Measurements from ENCODE around the gene KRT78. TPM values are rescaled to one million over a fixed set of nuclear protein-coding genes. Genes with fewer than 3 reads are reported as not detected.

KRT78 gene
- total RNA-seq, 1 experiment from 2014 or later, result 0.15 TPM

DNA sequence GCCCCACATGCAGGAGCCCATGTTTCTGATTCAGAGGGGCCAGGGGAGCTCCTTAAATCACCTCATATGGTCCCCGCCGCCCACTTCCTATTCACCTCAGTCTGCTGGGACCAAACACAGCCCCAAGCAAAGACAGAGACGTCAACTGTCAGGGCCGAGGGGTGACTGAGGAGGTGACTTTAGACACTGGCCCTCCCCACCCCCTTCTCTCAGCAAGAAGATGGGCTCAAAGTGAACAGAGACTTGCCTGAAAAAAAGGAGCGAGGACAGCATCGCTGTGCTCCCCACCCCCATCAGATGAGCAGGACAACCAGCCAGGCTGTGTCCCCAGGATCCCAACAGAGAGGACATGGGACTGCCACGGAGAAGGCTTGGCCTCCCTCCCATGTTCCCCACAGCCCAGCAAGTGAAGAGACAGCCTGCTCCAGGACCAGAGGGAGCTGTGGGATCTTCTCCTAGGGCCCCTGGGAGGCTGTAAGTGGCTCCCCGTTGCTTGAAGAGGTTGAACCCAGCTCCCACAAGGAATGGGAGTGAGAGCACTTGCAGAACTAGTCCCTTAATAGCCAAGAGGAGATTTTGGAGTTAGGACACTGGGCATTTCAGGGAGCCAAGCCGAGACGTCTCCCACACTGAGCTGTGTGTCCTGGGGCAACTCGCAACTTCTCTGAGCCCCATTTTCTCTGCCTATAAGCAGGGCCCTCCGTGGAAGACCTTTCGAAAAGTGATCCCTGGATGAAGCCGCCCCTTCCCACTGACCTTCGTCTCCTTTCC lies 13.3 kb downstream of the KRT78 start:
- Histone ChIP-seq H3K4me2 (ENCODE audit: low read length) (peak overlapping the region; percentile 30), H3K4me3 (ENCODE audit: low read length) (no peak overlapping the region), H2AFZ (ENCODE audit: low read length) (no peak overlapping the region), H3K4me1 (ENCODE audit: insufficient read depth, low read length) (peaks cover 27% of the 10 kb centered on the region), H3K79me2 (ENCODE audit: low read length) (no peaks in the 10 kb centered on the region), H3K9me2 (replicated peaks; ENCODE audit: low read length) (no peaks in the 10 kb centered on the region), H3K36me3 (ENCODE audit: low read depth, low read length) (no peaks in the 10 kb centered on the region), H3F3A (ENCODE audit: low read length, unreplicated experiment) (no peaks in the 10 kb centered on the region), H3K9ac (ENCODE audit: low read length) (no peak overlapping the region; the same call in 1 of the 2 replicates), H3K27ac (ENCODE audit: low read length) (peak overlapping the region; percentile 41), H3K9me3 (ENCODE audit: low read length) (no peaks in the 10 kb centered on the region), H4K20me1 (ENCODE audit: low read length) (no peaks in the 10 kb centered on the region), H3K27me3 (ENCODE audit: low read length) (no peaks in the 10 kb centered on the region)
- POLR2A ChIA-PET (ENCODE audit: unreplicated experiment), result no interaction called here
- BruUV-seq (replicated peaks), result no TSS peak
- no peak for ATAC-seq
- no peak for TF ChIP-seq EZH2phosphoT487 (IDR thresholded peaks at IDR 0.05; ENCODE audit: borderline replicate concordance, low read length)
- no peak for TF ChIP-seq EZH2 (IDR thresholded peaks at IDR 0.05; ENCODE audit: low read length, unreplicated experiment)
- intact Hi-C loops (cut with micrococcal nuclease), result no loop called here
- DNase-seq, result no peak
- CTCF ChIA-PET, result interaction anchor here (0.5 kb wide), 1 partner anchor 88 kb away, joined by 3 read pairs; no protein-coding TSS in a partner anchor

DNA sequence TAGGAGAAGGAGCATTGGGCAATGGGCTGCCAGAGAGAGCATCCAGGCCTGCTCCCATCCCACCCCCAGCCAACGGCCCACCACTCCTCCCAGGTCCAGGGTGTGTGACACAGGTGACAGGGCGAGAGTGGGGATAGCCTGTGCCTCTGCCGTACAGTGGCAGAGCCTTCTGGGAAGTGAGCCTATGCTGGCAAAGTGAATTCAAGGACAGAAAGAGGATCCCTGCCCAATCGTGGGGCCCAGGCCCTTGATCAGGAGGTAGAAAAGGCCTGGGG lies 14.1 kb downstream of the KRT78 start:
- H3K4me3 ChIP-seq (ENCODE audit: low read length), result no peak overlapping the region
- ATAC-seq, result no peak
- H3K9me3 ChIP-seq (ENCODE audit: low read length), result no peaks in the 10 kb centered on the region
- H3K9me2 ChIP-seq (replicated peaks; ENCODE audit: low read length), result no peaks in the 10 kb centered on the region
- CTCF ChIA-PET, result no interaction called here
- H3K27ac ChIP-seq (ENCODE audit: low read length), result no peak overlapping the region
- no peaks in the 10 kb centered on the region for H3K79me2 ChIP-seq (ENCODE audit: low read length)
- no peaks in the 10 kb centered on the region for H3F3A ChIP-seq (ENCODE audit: low read length, unreplicated experiment)
- POLR2A ChIA-PET (ENCODE audit: unreplicated experiment), result no interaction called here
- H4K20me1 ChIP-seq (ENCODE audit: low read length), result no peaks in the 10 kb centered on the region
- no peak overlapping the region for H3K4me2 ChIP-seq (ENCODE audit: low read length)
- no peak overlapping the region for H3K9ac ChIP-seq (ENCODE audit: low read length)
- H3K4me1 ChIP-seq (ENCODE audit: insufficient read depth, low read length), result peaks cover 27% of the 10 kb centered on the region
- no peak for DNase-seq
- intact Hi-C loops (cut with micrococcal nuclease), result no loop called here
- no peaks in the 10 kb centered on the region for H3K36me3 ChIP-seq (ENCODE audit: low read depth, low read length)
- H2AFZ ChIP-seq (ENCODE audit: low read length), result no peak overlapping the region
- no peak for TF ChIP-seq EZH2 (IDR thresholded peaks at IDR 0.05; ENCODE audit: low read length, unreplicated experiment)
- TF ChIP-seq, protein P1, sequence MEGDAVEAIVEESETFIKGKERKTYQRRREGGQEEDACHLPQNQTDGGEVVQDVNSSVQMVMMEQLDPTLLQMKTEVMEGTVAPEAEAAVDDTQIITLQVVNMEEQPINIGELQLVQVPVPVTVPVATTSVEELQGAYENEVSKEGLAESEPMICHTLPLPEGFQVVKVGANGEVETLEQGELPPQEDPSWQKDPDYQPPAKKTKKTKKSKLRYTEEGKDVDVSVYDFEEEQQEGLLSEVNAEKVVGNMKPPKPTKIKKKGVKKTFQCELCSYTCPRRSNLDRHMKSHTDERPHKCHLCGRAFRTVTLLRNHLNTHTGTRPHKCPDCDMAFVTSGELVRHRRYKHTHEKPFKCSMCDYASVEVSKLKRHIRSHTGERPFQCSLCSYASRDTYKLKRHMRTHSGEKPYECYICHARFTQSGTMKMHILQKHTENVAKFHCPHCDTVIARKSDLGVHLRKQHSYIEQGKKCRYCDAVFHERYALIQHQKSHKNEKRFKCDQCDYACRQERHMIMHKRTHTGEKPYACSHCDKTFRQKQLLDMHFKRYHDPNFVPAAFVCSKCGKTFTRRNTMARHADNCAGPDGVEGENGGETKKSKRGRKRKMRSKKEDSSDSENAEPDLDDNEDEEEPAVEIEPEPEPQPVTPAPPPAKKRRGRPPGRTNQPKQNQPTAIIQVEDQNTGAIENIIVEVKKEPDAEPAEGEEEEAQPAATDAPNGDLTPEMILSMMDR (conservative IDR thresholded peaks at IDR 0.05; ENCODE audit: low read depth, low read length), result no peak
- no peak for TF ChIP-seq EZH2phosphoT487 (IDR thresholded peaks at IDR 0.05; ENCODE audit: borderline replicate concordance, low read length)
- BruUV-seq (replicated peaks), result no TSS peak
- no peaks in the 10 kb centered on the region for H3K27me3 ChIP-seq (ENCODE audit: low read length)

DNA sequence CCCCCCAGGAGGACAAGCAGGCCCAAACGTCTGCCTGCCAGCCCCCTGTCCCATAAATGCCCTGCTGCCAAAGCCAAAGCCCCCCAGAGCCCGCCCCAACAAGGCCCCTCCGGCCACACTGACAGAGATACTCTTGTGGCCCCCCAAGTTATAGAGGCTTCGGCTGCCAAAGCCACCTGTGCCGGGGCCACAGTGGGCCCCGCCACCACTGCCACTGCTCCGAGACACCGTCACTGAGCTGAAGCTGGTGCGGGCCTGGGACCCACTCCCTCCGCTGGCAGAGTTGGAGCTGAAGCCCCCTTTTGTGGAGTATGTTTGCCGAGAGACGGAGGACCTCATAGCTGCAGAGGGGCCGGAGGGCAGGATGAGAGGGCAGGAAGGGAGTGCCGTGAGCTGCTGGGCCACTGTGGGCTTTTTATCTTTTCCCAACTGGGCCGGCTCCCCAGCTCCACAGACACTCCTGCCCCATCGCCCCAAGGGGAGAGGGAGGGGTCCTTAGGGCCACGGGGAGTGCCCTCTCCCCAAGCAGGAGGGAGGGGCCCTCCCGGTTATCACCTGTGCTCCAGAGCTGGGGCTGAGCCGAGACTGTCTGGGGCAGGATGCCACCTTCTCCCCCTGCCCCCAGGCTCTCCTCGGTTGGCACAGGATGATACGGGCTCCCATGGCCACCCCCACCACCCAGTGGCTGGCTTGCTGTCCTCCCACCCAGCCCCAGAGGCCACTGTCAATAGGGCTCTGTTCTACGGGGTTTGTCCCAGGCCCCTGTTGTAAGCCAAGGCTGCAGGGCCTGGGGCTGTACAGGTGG lies 14.7 kb downstream of the KRT78 start, which contains the start of gene KRT79:
Gene KRT79 (minus strand): TSS at position 390 of the 805 bp plus-strand sequence. CDS start 51 bp downstream, at position 339.
- no peaks in the 10 kb centered on the region for H3K36me3 ChIP-seq (ENCODE audit: low read depth, low read length)
- no peaks in the 10 kb centered on the region for H3K27me3 ChIP-seq (ENCODE audit: low read length)
- peaks cover 27% of the 10 kb centered on the region for H3K4me1 ChIP-seq (ENCODE audit: insufficient read depth, low read length)
- intact Hi-C loops (cut with micrococcal nuclease), result no loop called here
- H2AFZ ChIP-seq (ENCODE audit: low read length), result no peak within 1 kb of the TSS
- no peak within 1 kb of the TSS for H3K9ac ChIP-seq (ENCODE audit: low read length)
- H3K9me3 ChIP-seq (ENCODE audit: low read length), result no peaks in the 10 kb centered on the region
- ATAC-seq (no peak), DNase-seq (no peak)
- no peak for TF ChIP-seq EZH2phosphoT487 (IDR thresholded peaks at IDR 0.05; ENCODE audit: borderline replicate concordance, low read length)
- TF ChIP-seq, protein P1 (conservative IDR thresholded peaks at IDR 0.05; ENCODE audit: low read depth, low read length), result no peak
- no peak for TF ChIP-seq EZH2 (IDR thresholded peaks at IDR 0.05; ENCODE audit: low read length, unreplicated experiment)
- H3F3A ChIP-seq (ENCODE audit: low read length, unreplicated experiment), result no peaks in the 10 kb centered on the region
- H4K20me1 ChIP-seq (ENCODE audit: low read length), result no peaks in the 10 kb centered on the region
- H3K4me3 ChIP-seq (ENCODE audit: low read length), result no peak within 1 kb of the TSS
- no peaks in the 10 kb centered on the region for H3K79me2 ChIP-seq (ENCODE audit: low read length)
- no peak within 1 kb of the TSS for H3K4me2 ChIP-seq (ENCODE audit: low read length)
- H3K27ac ChIP-seq (ENCODE audit: low read length), result no peak within 1 kb of the TSS
- CTCF ChIA-PET, result no interaction called here
- POLR2A ChIA-PET (ENCODE audit: unreplicated experiment), result no interaction called here
- no TSS peak for BruUV-seq (replicated peaks)
- H3K9me2 ChIP-seq (replicated peaks; ENCODE audit: low read length), result no peaks in the 10 kb centered on the region
